WI38 (cell line): Measurements from ENCODE around the gene ARMH2.
"Not testable (repeated sequence)": the region's sequence is repeated elsewhere in the genome, so short reads cannot be mapped to it uniquely, and the experiment has no call there.

Experiments
- H3K4me3 ChIP-seq: 2 replicates; pipeline ENCODE4 v1.5.1; 2011; ENCODE audit warnings: low read depth, mild to moderate bottlenecking, control low read depth, low read length
- CTCF ChIP-seq: IDR thresholded peaks from 2 replicates; pipeline ENCODE4 v1.5.1; 2012; ENCODE audit warnings: low read depth, mild to moderate bottlenecking, control low read depth, low read length

The ARMH2 gene

GRCh38 chr6:24761851-24762250 lies 36.9 kb downstream of the ARMH2 start:
- no peak for TF ChIP-seq CTCF
- H3K4me3 ChIP-seq = no peak overlapping the region

GRCh38 chr6:24761193-24761835 lies 37.4 kb downstream of the ARMH2 start:
- H3K4me3 ChIP-seq = no peak overlapping the region
- TF ChIP-seq CTCF = no peak

GRCh38 chr6:24760210-24760609 lies 38.5 kb downstream of the ARMH2 start:
- TF ChIP-seq CTCF = no peak
- no peak overlapping the region for H3K4me3 ChIP-seq

- H3K4me3 ChIP-seq = no peak overlapping the region
- no peak for TF ChIP-seq CTCF
Measured at GRCh38 chr6:24759718-24760117, 39.0 kb downstream of the ARMH2 start.

GRCh38 chr6:24757611-24758010 lies 41.1 kb downstream of the ARMH2 start:
- H3K4me3 ChIP-seq = no peak overlapping the region

GRCh38 chr6:24755279-24755678 lies 43.4 kb downstream of the ARMH2 start:
- no peak overlapping the region for H3K4me3 ChIP-seq
- no peak for TF ChIP-seq CTCF

More at GRCh38 chr6:24757611-24758010, 41.1 kb downstream of the ARMH2 start:
- TF ChIP-seq CTCF = no peak

- not testable (repeated sequence) for H3K4me3 ChIP-seq
Measured at GRCh38 chr6:24754378-24754777, 44.3 kb downstream of the ARMH2 start.

GRCh38 chr6:24753545-24753944 lies 45.2 kb downstream of the ARMH2 start:
- no peak overlapping the region for H3K4me3 ChIP-seq
- no peak for TF ChIP-seq CTCF
